GM23338 (cell line): Measurements from ENCODE around the gene RCSD1. TPM values are rescaled to one million over a fixed set of nuclear protein-coding genes. Genes with fewer than 3 reads are reported as not detected.

ENCODE experiments used
- ATAC-seq: fragments of 200-7000 bp; cut with Tn5 transposase; 3 replicates; pipeline ENCODE4 v1.9.1; 2020
- DNase-seq: peaks from one replicate; pipeline ENCODE4 v3.0.0-alpha.2; 2015; ENCODE audit warnings: low spot score
- H2AFZ ChIP-seq: fragments of 200-600 bp; sonication (generic); 2 replicates; pipeline ENCODE4 v1.8.0; 2016; ENCODE audit warnings: antibody characterized with exemption, mild to moderate bottlenecking, moderate library complexity
- H3F3A ChIP-seq: fragments of 200-600 bp; sonication (generic); replicated peaks from 2 replicates; pipeline ENCODE4 v1.8.0; 2017; ENCODE audit warnings: antibody characterized with exemption, mixed run types, low read depth
- H3K27ac ChIP-seq: fragments of 200-600 bp; sonication (generic); 2 replicates; pipeline ENCODE4 v1.6.1; 2016; ENCODE audit warnings: low read depth
- H3K27me3 ChIP-seq: fragments of 200-600 bp; sonication (generic); 2 replicates; pipeline ENCODE4 v1.8.0; 2016; ENCODE audit warnings: mild to moderate bottlenecking, mixed run types, moderate library complexity; ENCODE audit not compliant: insufficient read depth
- H3K36me3 ChIP-seq: fragments of 200-600 bp; sonication (generic); 2 replicates; pipeline ENCODE4 v1.8.0; 2016; ENCODE audit warnings: mild to moderate bottlenecking; ENCODE audit not compliant: insufficient read depth
- H3K4me1 ChIP-seq: fragments of 200-600 bp; sonication (generic); 2 replicates; pipeline ENCODE4 v1.8.0; 2016; ENCODE audit warnings: mild to moderate bottlenecking, moderate library complexity; ENCODE audit not compliant: insufficient read depth
- H3K4me2 ChIP-seq: fragments of 200-600 bp; sonication (generic); 2 replicates; pipeline ENCODE4 v1.7.1; 2017; ENCODE audit warnings: mixed run types
- H3K4me3 ChIP-seq: fragments of 200-600 bp; sonication (generic); 2 replicates; pipeline ENCODE4 v1.6.1; 2016; ENCODE audit warnings: mixed run types
- H3K79me2 ChIP-seq: fragments of 200-600 bp; sonication (generic); replicated peaks from 2 replicates; pipeline ENCODE4 v1.8.0; 2017; ENCODE audit warnings: mild to moderate bottlenecking; ENCODE audit not compliant: insufficient read depth
- H3K9me2 ChIP-seq: fragments of 200-600 bp; sonication (generic); 2 replicates; pipeline ENCODE4 v1.8.0; 2017; ENCODE audit not compliant: insufficient read depth
- H4K20me1 ChIP-seq: fragments of 200-600 bp; sonication (generic); replicated peaks from 2 replicates; pipeline ENCODE4 v1.8.0; 2017; ENCODE audit warnings: mild to moderate bottlenecking; ENCODE audit not compliant: insufficient read depth
- H3K27ac Mint-ChIP-seq: 2 replicates; pipeline ENCODE4 v1.8.0; 2020; ENCODE audit warnings: inconsistent platforms, mild to moderate bottlenecking, moderate library complexity, mixed read lengths
- H3K27me3 Mint-ChIP-seq: 3 replicates; pipeline ENCODE4 v1.8.0; 2022; ENCODE audit warnings: low read depth, mild to moderate bottlenecking, moderate library complexity, mixed read lengths, inconsistent platforms; ENCODE audit not compliant: insufficient read depth, poor library complexity
- H3K36me3 Mint-ChIP-seq: 3 replicates; pipeline ENCODE4 v1.8.0; 2021; ENCODE audit warnings: low read depth, mild to moderate bottlenecking, inconsistent platforms, moderate library complexity, mixed read lengths
- H3K4me1 Mint-ChIP-seq: 3 replicates; pipeline ENCODE4 v1.8.0; 2020; ENCODE audit warnings: mild to moderate bottlenecking, inconsistent platforms, mixed read lengths
- H3K4me3 Mint-ChIP-seq: 3 replicates; pipeline ENCODE4 v1.8.0; 2021; ENCODE audit warnings: moderate library complexity, mild to moderate bottlenecking, inconsistent platforms, mixed read lengths
- H3K9me3 Mint-ChIP-seq: 3 replicates; pipeline ENCODE4 v1.8.0; 2020; ENCODE audit warnings: moderate library complexity, mild to moderate bottlenecking, inconsistent platforms, mixed read lengths
- CREB1 ChIP-seq: fragments of 250-450 bp; sonication (Bioruptor Pico); IDR thresholded peaks from 2 replicates; pipeline ENCODE4 v1.5.0; 2020; ENCODE audit warnings: low read depth, mild to moderate bottlenecking, moderate library complexity
- CTCF ChIP-seq, 2 experiments: fragments of 200-600 bp in 1 of 2; sonication (generic) in 1 of 2; conservative IDR thresholded peaks; 2 replicates each; pipeline versions ENCODE4 v1.5.1 to v1.6.1; 2016 to 2017; ENCODE audit warnings: antibody characterized with exemption in 2 of 2, low read depth in 2 of 2, mild to moderate bottlenecking in 2 of 2, moderate library complexity in 1 of 2
- ETS1 ChIP-seq: IDR thresholded peaks from 2 replicates; pipeline ENCODE4 v1.6.1; 2016; ENCODE audit warnings: antibody characterized with exemption
- EZH2 ChIP-seq: fragments of 200-600 bp; sonication (generic); IDR thresholded peaks from one replicate; pipeline ENCODE4 v1.8.0; 2017; ENCODE audit warnings: antibody characterized with exemption, mild to moderate bottlenecking, low read depth; ENCODE audit not compliant: unreplicated experiment
- EZH2phosphoT487 ChIP-seq: fragments of 200-600 bp; sonication (generic); IDR thresholded peaks from one replicate; pipeline ENCODE4 v1.8.1; 2018; ENCODE audit warnings: antibody characterized with exemption; ENCODE audit not compliant: unreplicated experiment
- JUNB ChIP-seq: IDR thresholded peaks from one replicate; pipeline ENCODE4 v1.6.1; 2016; ENCODE audit warnings: antibody characterized with exemption; ENCODE audit not compliant: unreplicated experiment
- NANOG ChIP-seq: IDR thresholded peaks from 2 replicates; pipeline ENCODE4 v1.6.1; 2016; ENCODE audit warnings: antibody characterized with exemption, borderline replicate concordance
- POLR2AphosphoS5 ChIP-seq: IDR thresholded peaks from 2 replicates; pipeline ENCODE4 v1.6.1; 2016; ENCODE audit warnings: antibody characterized with exemption, low read depth
- REST ChIP-seq: IDR thresholded peaks from one replicate; pipeline ENCODE4 v1.6.1; 2018; ENCODE audit warnings: antibody characterized with exemption; ENCODE audit not compliant: unreplicated experiment
- STAT1 ChIP-seq: IDR thresholded peaks from one replicate; pipeline ENCODE4 v1.6.1; 2016; ENCODE audit warnings: antibody characterized with exemption; ENCODE audit not compliant: unreplicated experiment
- ZNF114 ChIP-seq: fragments of 250-450 bp; sonication (Bioruptor Pico); IDR thresholded peaks from 2 replicates; pipeline ENCODE4 v1.5.0; 2020; ENCODE audit warnings: mild to moderate bottlenecking, moderate library complexity
- ZNF331 ChIP-seq: fragments of 250-450 bp; sonication (Bioruptor Pico); IDR thresholded peaks from 2 replicates; pipeline ENCODE4 v1.5.0; 2020; ENCODE audit warnings: low read depth, mild to moderate bottlenecking, moderate library complexity
- polyA plus RNA-seq: library from polyadenylated mRNA; unstranded; fragments of >200 nt; fragmentation: Nextera tagmentation; extraction: Ambion mirVana; gene quantifications from 2 replicates; pipeline ENCODE4 v1.2.1, GENCODE V29; 2016
- total RNA-seq: library from RNA; depleted of rRNA; stranded (reverse); fragments of >200 nt; shearing (Covaris generic); gene quantifications from 2 replicates; pipeline ENCODE4 v1.2.3, GENCODE V29; 2014
- TF ChIP-seq, protein P1 (sequence below): fragments of 250-450 bp; sonication (Bioruptor Pico); IDR thresholded peaks from 2 replicates; pipeline ENCODE4 v1.5.0; 2020; ENCODE audit warnings: mild to moderate bottlenecking, moderate library complexity

RCSD1 gene
- total and polyA plus RNA-seq, 2 experiments from 2014 or later, result 0.18 to 0.73 TPM

DNA sequence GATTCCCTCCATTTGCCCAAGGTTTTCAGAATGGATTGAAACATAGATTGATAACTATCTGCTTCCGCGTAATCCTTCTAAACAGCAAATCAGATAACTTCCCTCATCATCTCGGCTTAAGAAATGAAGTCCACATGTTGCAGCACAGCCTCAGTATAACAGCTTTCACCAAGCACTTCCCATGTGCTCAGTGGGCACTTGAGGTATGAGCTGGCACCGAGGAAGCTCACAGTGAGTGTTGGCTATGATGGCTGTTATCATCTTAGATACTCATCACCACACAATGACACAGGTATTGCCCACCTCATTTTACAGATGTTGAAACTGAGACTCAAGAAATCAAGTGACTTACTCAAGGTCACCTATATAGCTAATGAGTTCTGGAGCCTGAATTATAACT is 43.2 kb downstream of the RCSD1 start:
- DNase-seq, result no peak
- H2AFZ ChIP-seq, result no peak overlapping the region
- peaks cover 10% of the 10 kb centered on the region; the same call in 1 of the 2 replicates for H3K9me2 ChIP-seq
- no peak overlapping the region for H3K4me2 ChIP-seq
- no peaks in the 10 kb centered on the region for H3K4me1 ChIP-seq
- no peak for ATAC-seq
- no peaks in the 10 kb centered on the region for H4K20me1 ChIP-seq
- Mint-ChIP-seq H3K36me3 (no peaks in the 10 kb centered on the region), H3K9me3 (no peaks in the 10 kb centered on the region), H3K4me3 (no peak overlapping the region), H3K27me3 (peaks cover 4% of the 10 kb centered on the region), H3K27ac (no peak overlapping the region), H3K4me1 (peaks cover 10% of the 10 kb centered on the region; the same call in 2 of the 3 replicates)
- H3K79me2 ChIP-seq, result no peaks in the 10 kb centered on the region
- H3K27me3 ChIP-seq, result no peaks in the 10 kb centered on the region
- H3K36me3 ChIP-seq, result no peaks in the 10 kb centered on the region
- no peak overlapping the region for H3K4me3 ChIP-seq
- no peak overlapping the region for H3K27ac ChIP-seq
- H3F3A ChIP-seq, result no peaks in the 10 kb centered on the region
- TF ChIP-seq NANOG (no peak), JUNB (no peak), POLR2AphosphoS5 (no peak), STAT1 (no peak), EZH2 (no peak), CTCF (conservative IDR thresholded peaks at IDR 0.05; ENCODE audit: low read depth in 2 of 2) (no peak), CREB1 (no peak), REST (no peak), EZH2phosphoT487 (no peak), ETS1 (no peak), ZNF114 (CRISPR knock-in tag) (no peak), ZNF331 (CRISPR knock-in tag) (no peak)
- TF ChIP-seq, protein P1, sequence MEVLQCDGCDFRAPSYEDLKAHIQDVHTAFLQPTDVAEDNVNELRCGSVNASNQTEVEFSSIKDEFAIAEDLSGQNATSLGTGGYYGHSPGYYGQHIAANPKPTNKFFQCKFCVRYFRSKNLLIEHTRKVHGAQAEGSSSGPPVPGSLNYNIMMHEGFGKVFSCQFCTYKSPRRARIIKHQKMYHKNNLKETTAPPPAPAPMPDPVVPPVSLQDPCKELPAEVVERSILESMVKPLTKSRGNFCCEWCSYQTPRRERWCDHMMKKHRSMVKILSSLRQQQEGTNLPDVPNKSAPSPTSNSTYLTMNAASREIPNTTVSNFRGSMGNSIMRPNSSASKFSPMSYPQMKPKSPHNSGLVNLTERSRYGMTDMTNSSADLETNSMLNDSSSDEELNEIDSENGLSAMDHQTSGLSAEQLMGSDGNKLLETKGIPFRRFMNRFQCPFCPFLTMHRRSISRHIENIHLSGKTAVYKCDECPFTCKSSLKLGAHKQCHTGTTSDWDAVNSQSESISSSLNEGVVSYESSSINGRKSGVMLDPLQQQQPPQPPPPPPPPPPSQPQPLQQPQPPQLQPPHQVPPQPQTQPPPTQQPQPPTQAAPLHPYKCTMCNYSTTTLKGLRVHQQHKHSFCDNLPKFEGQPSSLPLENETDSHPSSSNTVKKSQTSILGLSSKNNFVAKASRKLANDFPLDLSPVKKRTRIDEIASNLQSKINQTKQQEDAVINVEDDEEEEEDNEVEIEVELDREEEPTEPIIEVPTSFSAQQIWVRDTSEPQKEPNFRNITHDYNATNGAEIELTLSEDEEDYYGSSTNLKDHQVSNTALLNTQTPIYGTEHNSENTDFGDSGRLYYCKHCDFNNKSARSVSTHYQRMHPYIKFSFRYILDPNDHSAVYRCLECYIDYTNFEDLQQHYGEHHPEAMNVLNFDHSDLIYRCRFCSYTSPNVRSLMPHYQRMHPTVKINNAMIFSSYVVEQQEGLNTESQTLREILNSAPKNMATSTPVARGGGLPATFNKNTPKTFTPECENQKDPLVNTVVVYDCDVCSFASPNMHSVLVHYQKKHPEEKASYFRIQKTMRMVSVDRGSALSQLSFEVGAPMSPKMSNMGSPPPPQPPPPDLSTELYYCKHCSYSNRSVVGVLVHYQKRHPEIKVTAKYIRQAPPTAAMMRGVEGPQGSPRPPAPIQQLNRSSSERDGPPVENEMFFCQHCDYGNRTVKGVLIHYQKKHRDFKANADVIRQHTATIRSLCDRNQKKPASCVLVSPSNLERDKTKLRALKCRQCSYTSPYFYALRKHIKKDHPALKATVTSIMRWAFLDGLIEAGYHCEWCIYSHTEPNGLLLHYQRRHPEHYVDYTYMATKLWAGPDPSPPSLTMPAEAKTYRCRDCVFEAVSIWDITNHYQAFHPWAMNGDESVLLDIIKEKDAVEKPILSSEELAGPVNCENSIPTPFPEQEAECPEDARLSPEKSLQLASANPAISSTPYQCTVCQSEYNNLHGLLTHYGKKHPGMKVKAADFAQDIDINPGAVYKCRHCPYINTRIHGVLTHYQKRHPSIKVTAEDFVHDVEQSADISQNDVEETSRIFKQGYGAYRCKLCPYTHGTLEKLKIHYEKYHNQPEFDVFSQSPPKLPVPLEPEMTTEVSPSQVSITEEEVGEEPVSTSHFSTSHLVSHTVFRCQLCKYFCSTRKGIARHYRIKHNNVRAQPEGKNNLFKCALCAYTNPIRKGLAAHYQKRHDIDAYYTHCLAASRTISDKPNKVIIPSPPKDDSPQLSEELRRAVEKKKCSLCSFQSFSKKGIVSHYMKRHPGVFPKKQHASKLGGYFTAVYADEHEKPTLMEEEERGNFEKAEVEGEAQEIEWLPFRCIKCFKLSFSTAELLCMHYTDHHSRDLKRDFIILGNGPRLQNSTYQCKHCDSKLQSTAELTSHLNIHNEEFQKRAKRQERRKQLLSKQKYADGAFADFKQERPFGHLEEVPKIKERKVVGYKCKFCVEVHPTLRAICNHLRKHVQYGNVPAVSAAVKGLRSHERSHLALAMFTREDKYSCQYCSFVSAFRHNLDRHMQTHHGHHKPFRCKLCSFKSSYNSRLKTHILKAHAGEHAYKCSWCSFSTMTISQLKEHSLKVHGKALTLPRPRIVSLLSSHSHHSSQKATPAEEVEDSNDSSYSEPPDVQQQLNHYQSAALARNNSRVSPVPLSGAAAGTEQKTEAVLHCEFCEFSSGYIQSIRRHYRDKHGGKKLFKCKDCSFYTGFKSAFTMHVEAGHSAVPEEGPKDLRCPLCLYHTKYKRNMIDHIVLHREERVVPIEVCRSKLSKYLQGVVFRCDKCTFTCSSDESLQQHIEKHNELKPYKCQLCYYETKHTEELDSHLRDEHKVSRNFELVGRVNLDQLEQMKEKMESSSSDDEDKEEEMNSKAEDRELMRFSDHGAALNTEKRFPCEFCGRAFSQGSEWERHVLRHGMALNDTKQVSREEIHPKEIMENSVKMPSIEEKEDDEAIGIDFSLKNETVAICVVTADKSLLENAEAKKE (CRISPR knock-in tag), result no peak
